GM23338 (cell line): ENCODE results near the gene SETBP1. TPM values are rescaled to one million over a fixed set of nuclear protein-coding genes. Genes with fewer than 3 reads are reported as not detected.

Experiments used
- ATAC-seq: fragments of 200-7000 bp; cut with Tn5 transposase; 3 replicates; pipeline ENCODE4 v1.9.1; 2020
- DNase-seq: peaks from one replicate; pipeline ENCODE4 v3.0.0-alpha.2; 2015; ENCODE audit warnings: low spot score
- H2AFZ ChIP-seq: fragments of 200-600 bp; sonication (generic); 2 replicates; pipeline ENCODE4 v1.8.0; 2016; ENCODE audit warnings: antibody characterized with exemption, mild to moderate bottlenecking, moderate library complexity
- H3F3A ChIP-seq: fragments of 200-600 bp; sonication (generic); replicated peaks from 2 replicates; pipeline ENCODE4 v1.8.0; 2017; ENCODE audit warnings: antibody characterized with exemption, mixed run types, low read depth
- H3K27ac ChIP-seq: fragments of 200-600 bp; sonication (generic); 2 replicates; pipeline ENCODE4 v1.6.1; 2016; ENCODE audit warnings: low read depth
- H3K27me3 ChIP-seq: fragments of 200-600 bp; sonication (generic); 2 replicates; pipeline ENCODE4 v1.8.0; 2016; ENCODE audit warnings: mild to moderate bottlenecking, mixed run types, moderate library complexity; ENCODE audit not compliant: insufficient read depth
- H3K36me3 ChIP-seq: fragments of 200-600 bp; sonication (generic); 2 replicates; pipeline ENCODE4 v1.8.0; 2016; ENCODE audit warnings: mild to moderate bottlenecking; ENCODE audit not compliant: insufficient read depth
- H3K4me1 ChIP-seq: fragments of 200-600 bp; sonication (generic); 2 replicates; pipeline ENCODE4 v1.8.0; 2016; ENCODE audit warnings: mild to moderate bottlenecking, moderate library complexity; ENCODE audit not compliant: insufficient read depth
- H3K4me2 ChIP-seq: fragments of 200-600 bp; sonication (generic); 2 replicates; pipeline ENCODE4 v1.7.1; 2017; ENCODE audit warnings: mixed run types
- H3K4me3 ChIP-seq: fragments of 200-600 bp; sonication (generic); 2 replicates; pipeline ENCODE4 v1.6.1; 2016; ENCODE audit warnings: mixed run types
- H3K79me2 ChIP-seq: fragments of 200-600 bp; sonication (generic); replicated peaks from 2 replicates; pipeline ENCODE4 v1.8.0; 2017; ENCODE audit warnings: mild to moderate bottlenecking; ENCODE audit not compliant: insufficient read depth
- H3K9me2 ChIP-seq: fragments of 200-600 bp; sonication (generic); 2 replicates; pipeline ENCODE4 v1.8.0; 2017; ENCODE audit not compliant: insufficient read depth
- H4K20me1 ChIP-seq: fragments of 200-600 bp; sonication (generic); replicated peaks from 2 replicates; pipeline ENCODE4 v1.8.0; 2017; ENCODE audit warnings: mild to moderate bottlenecking; ENCODE audit not compliant: insufficient read depth
- H3K27ac Mint-ChIP-seq: 2 replicates; pipeline ENCODE4 v1.8.0; 2020; ENCODE audit warnings: inconsistent platforms, mild to moderate bottlenecking, moderate library complexity, mixed read lengths
- H3K27me3 Mint-ChIP-seq: 3 replicates; pipeline ENCODE4 v1.8.0; 2022; ENCODE audit warnings: low read depth, mild to moderate bottlenecking, moderate library complexity, mixed read lengths, inconsistent platforms; ENCODE audit not compliant: insufficient read depth, poor library complexity
- H3K36me3 Mint-ChIP-seq: 3 replicates; pipeline ENCODE4 v1.8.0; 2021; ENCODE audit warnings: low read depth, mild to moderate bottlenecking, inconsistent platforms, moderate library complexity, mixed read lengths
- H3K4me1 Mint-ChIP-seq: 3 replicates; pipeline ENCODE4 v1.8.0; 2020; ENCODE audit warnings: mild to moderate bottlenecking, inconsistent platforms, mixed read lengths
- H3K4me3 Mint-ChIP-seq: 3 replicates; pipeline ENCODE4 v1.8.0; 2021; ENCODE audit warnings: moderate library complexity, mild to moderate bottlenecking, inconsistent platforms, mixed read lengths
- H3K9me3 Mint-ChIP-seq: 3 replicates; pipeline ENCODE4 v1.8.0; 2020; ENCODE audit warnings: moderate library complexity, mild to moderate bottlenecking, inconsistent platforms, mixed read lengths
- CREB1 ChIP-seq: fragments of 250-450 bp; sonication (Bioruptor Pico); IDR thresholded peaks from 2 replicates; pipeline ENCODE4 v1.5.0; 2020; ENCODE audit warnings: low read depth, mild to moderate bottlenecking, moderate library complexity
- CTCF ChIP-seq, 2 experiments: fragments of 200-600 bp in 1 of 2; sonication (generic) in 1 of 2; conservative IDR thresholded peaks; 2 replicates each; pipeline versions ENCODE4 v1.5.1 to v1.6.1; 2016 to 2017; ENCODE audit warnings: antibody characterized with exemption in 2 of 2, low read depth in 2 of 2, mild to moderate bottlenecking in 2 of 2, moderate library complexity in 1 of 2
- EZH2 ChIP-seq: fragments of 200-600 bp; sonication (generic); IDR thresholded peaks from one replicate; pipeline ENCODE4 v1.8.0; 2017; ENCODE audit warnings: antibody characterized with exemption, mild to moderate bottlenecking, low read depth; ENCODE audit not compliant: unreplicated experiment
- NANOG ChIP-seq: IDR thresholded peaks from 2 replicates; pipeline ENCODE4 v1.6.1; 2016; ENCODE audit warnings: antibody characterized with exemption, borderline replicate concordance
- POLR2AphosphoS5 ChIP-seq: IDR thresholded peaks from 2 replicates; pipeline ENCODE4 v1.6.1; 2016; ENCODE audit warnings: antibody characterized with exemption, low read depth
- ZNF331 ChIP-seq: fragments of 250-450 bp; sonication (Bioruptor Pico); IDR thresholded peaks from 2 replicates; pipeline ENCODE4 v1.5.0; 2020; ENCODE audit warnings: low read depth, mild to moderate bottlenecking, moderate library complexity
- ZNF462 ChIP-seq: fragments of 250-450 bp; sonication (Bioruptor Pico); IDR thresholded peaks from 2 replicates; pipeline ENCODE4 v1.5.0; 2020; ENCODE audit warnings: mild to moderate bottlenecking, moderate library complexity
- polyA plus RNA-seq: library from polyadenylated mRNA; unstranded; fragments of >200 nt; fragmentation: Nextera tagmentation; extraction: Ambion mirVana; gene quantifications from 2 replicates; pipeline ENCODE4 v1.2.1, GENCODE V29; 2016
- total RNA-seq: library from RNA; depleted of rRNA; stranded (reverse); fragments of >200 nt; shearing (Covaris generic); gene quantifications from 2 replicates; pipeline ENCODE4 v1.2.3, GENCODE V29; 2014

Gene SETBP1
- total and polyA plus RNA-seq, 2 experiments from 2014 or later, result 1.6 to 5.5 TPM

DNA sequence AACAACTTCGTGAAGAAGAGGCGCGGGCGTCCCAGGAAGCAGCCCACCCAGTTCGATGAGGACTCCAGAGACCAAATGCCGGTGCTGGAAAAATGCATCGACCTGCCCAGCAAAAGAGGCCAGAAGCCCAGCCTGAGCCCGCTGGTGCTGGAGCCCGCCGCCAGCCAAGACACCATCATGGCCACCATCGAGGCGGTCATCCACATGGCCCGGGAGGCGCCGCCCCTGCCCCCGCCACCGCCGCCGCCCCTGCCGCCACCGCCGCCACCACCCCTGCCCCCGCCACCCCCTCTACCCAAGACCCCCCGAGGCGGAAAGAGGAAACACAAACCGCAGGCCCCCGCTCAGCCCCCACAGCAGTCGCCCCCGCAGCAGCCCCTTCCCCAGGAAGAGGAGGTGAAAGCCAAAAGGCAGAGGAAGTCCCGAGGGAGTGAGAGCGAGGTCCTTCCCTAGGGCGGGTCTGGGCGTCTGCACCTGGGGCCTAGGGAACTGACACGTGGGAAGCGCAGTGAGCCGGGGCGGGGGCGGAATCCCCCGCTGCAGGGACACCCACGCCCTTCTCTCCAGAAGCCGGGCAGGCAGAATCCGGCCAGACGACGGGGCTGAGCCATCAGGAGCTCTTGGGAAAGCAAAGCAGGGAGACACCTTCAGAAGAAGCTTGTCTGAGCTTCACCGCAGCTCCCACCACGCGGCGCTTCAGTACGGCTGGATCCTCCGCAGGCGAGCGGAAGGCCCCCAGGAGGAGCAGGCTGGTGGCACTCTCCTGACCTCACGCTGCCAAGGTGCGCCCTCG lies 382.8 kb downstream of the SETBP1 start (continued):
- TF ChIP-seq ZNF462 (CRISPR knock-in tag) (no peak), NANOG (no peak), CTCF (conservative IDR thresholded peaks at IDR 0.05; ENCODE audit: low read depth in 2 of 2) (no peak), CREB1 (CRISPR knock-in tag) (no peak), ZNF331 (CRISPR knock-in tag) (no peak), POLR2AphosphoS5 (no peak)

GRCh38 chr18:45066210-45066609 lies 385.5 kb downstream of the SETBP1 start:
- no peak for ATAC-seq
- no peak overlapping the region for H3K27ac Mint-ChIP-seq
- TF ChIP-seq ZNF462 (CRISPR knock-in tag) (no peak), EZH2 (no peak)

More at GRCh38 chr18:45066210-45066609, 385.5 kb downstream of the SETBP1 start:
- Histone ChIP-seq H3K4me2 (no peak overlapping the region), H4K20me1 (no peaks in the 10 kb centered on the region), H3F3A (no peaks in the 10 kb centered on the region), H2AFZ (no peak overlapping the region), H3K36me3 (no peaks in the 10 kb centered on the region), H3K79me2 (no peaks in the 10 kb centered on the region), H3K9me2 (peaks cover 3% of the 10 kb centered on the region; the same call in 1 of the 2 replicates), H3K27me3 (no peaks in the 10 kb centered on the region), H3K27ac (no peak overlapping the region), H3K4me3 (no peak overlapping the region), H3K4me1 (no peaks in the 10 kb centered on the region)
- Mint-ChIP-seq H3K4me1 (no peaks in the 10 kb centered on the region), H3K4me3 (no peak overlapping the region), H3K27me3 (peaks cover 2% of the 10 kb centered on the region), H3K36me3 (no peaks in the 10 kb centered on the region), H3K9me3 (no peaks in the 10 kb centered on the region)
- DNase-seq, result no peak
